Upper lobe of left lung (tissue), 4 donors: Measurements from ENCODE around the gene RAMAC.

Experiments
- CTCF ChIP-seq, 6 experiments: fragments of 450-650 bp in 4 of 6; fragments of 200-600 bp in 2 of 6; sonication (generic) in 2 of 6; IDR thresholded peaks; one replicate each; pipeline ENCODE4 v1.5.1; 2016 to 2019; ENCODE audit warnings: antibody characterized with exemption in 6 of 6
- POLR2A ChIP-seq, 4 donors: fragments of 450-650 bp; IDR thresholded peaks; one replicate each; pipeline ENCODE4 v1.5.1; 2016 to 2017; ENCODE audit warnings: antibody characterized with exemption in 4 of 4, mild to moderate bottlenecking in 2 of 4

GRCh38 chr15:83011271-83012075, 25.5 kb downstream of the RAMAC start, which contains the start of gene C15orf40:
- peak; percentile 22 to 93 (median 77) for TF ChIP-seq CTCF (IDR thresholded peaks at IDR 0.05)
- peak in 2 of 4 donors; percentile 66 to 86 for TF ChIP-seq POLR2A (IDR thresholded peaks at IDR 0.05)
